H1 (cell line): ENCODE results near the gene EIF4EBP3. TPM values are rescaled to one million over a fixed set of nuclear protein-coding genes. Genes with fewer than 3 reads are reported as not detected.

Source experiments
- EGR1 ChIP-seq: IDR thresholded peaks from 2 replicates; pipeline ENCODE4 v1.6.1; 2011; ENCODE audit warnings: low read depth, low read length, borderline replicate concordance
- GTF2F1 ChIP-seq: IDR thresholded peaks from 2 replicates; pipeline ENCODE4 v1.6.1; 2012; ENCODE audit warnings: low read depth, low read length, improper control_type of control experiment, borderline replicate concordance
- POLR2A ChIP-seq, 2 experiments: IDR thresholded peaks; 1 replicate in 1 of 2; 2 replicates in 1 of 2; pipeline ENCODE4 v1.6.1; 2011; ENCODE audit warnings: low read depth in 2 of 2, low read length in 2 of 2, mild to moderate bottlenecking in 2 of 2; ENCODE audit errors: control extremely low read depth in 1 of 2
- RBBP5 ChIP-seq: IDR thresholded peaks from 2 replicates; pipeline ENCODE4 v1.7.1; 2012; ENCODE audit warnings: low read depth, mild to moderate bottlenecking, inconsistent platforms, low read length, moderate library complexity, borderline replicate concordance
- SAP30 ChIP-seq: fragments of 300-600 bp; sonication (generic); IDR thresholded peaks from 2 replicates; pipeline ENCODE4 v1.7.1; 2012; ENCODE audit warnings: low read length, moderate library complexity, mild to moderate bottlenecking, inconsistent platforms; ENCODE audit not compliant: insufficient read depth, insufficient replicate concordance
- SIN3A ChIP-seq, 2 experiments: IDR thresholded peaks in 1 of 2; conservative IDR thresholded peaks in 1 of 2; 2 replicates each; pipeline ENCODE4 v1.6.1; 2011 to 2012; ENCODE audit warnings: low read length in 2 of 2, improper control_type of control experiment in 1 of 2, low read depth in 1 of 2, mild to moderate bottlenecking in 1 of 2
- SP1 ChIP-seq: IDR thresholded peaks from 2 replicates; pipeline ENCODE4 v1.6.1; 2011; ENCODE audit warnings: low read depth, low read length
- SP4 ChIP-seq: IDR thresholded peaks from 2 replicates; pipeline ENCODE4 v1.6.1; 2012; ENCODE audit warnings: low read length, inconsistent platforms
- TAF1 ChIP-seq: IDR thresholded peaks from 2 replicates; pipeline ENCODE4 v1.6.1; 2011; ENCODE audit warnings: mild to moderate bottlenecking, low read depth, low read length
- ZNF274 ChIP-seq: IDR thresholded peaks from 2 replicates; pipeline ENCODE4 v1.7.0; 2012; ENCODE audit warnings: low read length, borderline replicate concordance; ENCODE audit errors: extremely low read depth
- polyA plus RNA-seq, 7 experiments: library from polyadenylated mRNA; depleted of rRNA in 3 of 7; stranded (reverse) in 5 of 7; unstranded in 2 of 7; fragments of >200 nt in 5 of 7; fragments of 200-250 nt in 2 of 7; gene quantifications; 1 replicate in 5 of 7; 2 replicates in 1 of 7; 4 replicates in 1 of 7; pipeline versions ENCODE4 v1.2.1 to v1.2.3, GENCODE V29; 2011 to 2013; ENCODE audit warnings: missing spikeins in 2 of 7, mixed read lengths in 2 of 7
- total RNA-seq: library from RNA; stranded (reverse); fragmentation: NEBNext Ultra II Directional; extraction: Animal tissue kit (Norgen Biotek cat#: 25700); gene quantifications from 2 replicates; pipeline ENCODE4 v1.2.1, GENCODE V29; 2021
- TF ChIP-seq, protein P1 (sequence below): IDR thresholded peaks from 2 replicates; pipeline ENCODE4 v1.6.1; 2012; ENCODE audit warnings: inconsistent platforms
- TF ChIP-seq, protein P2 (sequence below): IDR thresholded peaks from 2 replicates; pipeline ENCODE4 v1.6.1; 2012; ENCODE audit warnings: inconsistent platforms

Gene EIF4EBP3
- total and polyA plus RNA-seq, 2 of the 8 experiments (the other 6 are each of a cell fraction or from before 2014, with no cell fraction given): 11.1 to 11.7 TPM

DNA sequence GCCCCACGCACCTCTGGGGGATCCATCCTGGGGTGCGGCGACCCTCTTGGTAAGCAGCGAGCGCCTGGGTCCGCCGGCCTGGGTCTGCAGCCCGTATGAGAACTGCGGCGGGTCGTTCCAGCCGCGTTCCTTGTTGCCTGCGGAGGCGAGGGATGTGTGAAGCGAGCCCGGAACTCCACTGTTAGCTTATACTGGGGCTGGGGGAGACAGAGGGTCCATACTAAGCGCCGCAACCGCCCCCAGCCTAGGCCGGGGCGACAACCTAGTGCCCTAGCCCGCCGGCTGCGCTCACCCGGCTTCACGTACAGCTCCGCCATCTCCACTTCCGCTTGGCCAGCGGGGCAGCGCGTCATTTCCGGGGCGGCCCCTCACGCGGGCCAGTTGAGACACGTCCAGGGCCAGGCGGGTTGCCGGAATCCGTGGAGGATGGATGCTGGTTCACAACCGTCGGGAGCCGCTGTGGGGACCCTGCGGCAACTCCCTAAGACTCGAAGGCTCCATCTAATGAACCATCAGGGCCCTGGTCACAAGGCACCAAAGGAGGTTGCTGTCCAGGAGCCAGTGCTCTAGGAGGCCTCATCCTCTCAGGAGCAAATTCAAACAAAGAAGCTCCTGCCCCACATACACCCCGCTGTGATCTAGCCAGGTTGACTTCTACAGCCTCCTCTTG is 9.8 kb downstream of the EIF4EBP3 start, which contains the start of gene SRA1 (continued):
- TF ChIP-seq, protein P1, sequence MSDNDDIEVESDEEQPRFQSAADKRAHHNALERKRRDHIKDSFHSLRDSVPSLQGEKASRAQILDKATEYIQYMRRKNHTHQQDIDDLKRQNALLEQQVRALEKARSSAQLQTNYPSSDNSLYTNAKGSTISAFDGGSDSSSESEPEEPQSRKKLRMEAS: peak; percentile 81; the same call in 1 of the 2 replicates
- TF ChIP-seq GTF2F1 (no peak), SAP30 (no peak), ZNF274 (no peak), POLR2A (IDR thresholded peaks at IDR 0.05; ENCODE audit: control extremely low read depth in 1 of 2, low read depth in 2 of 2, low read length in 2 of 2) (peak; percentile 97 to 98), SP1 (no peak; the same call in 1 of the 2 replicates), EGR1 (no peak; the same call in 1 of the 2 replicates), TAF1 (peak; percentile 93), SIN3A (conservative IDR thresholded peaks at IDR 0.05 in 1 of 2, IDR thresholded peaks at IDR 0.05 in 1 of 2; ENCODE audit: low read depth in 1 of 2, low read length in 2 of 2) (peak; percentile 62 to 82; a peak in 3 of 4 replicates), SP4 (peak; percentile 61; the same call in 1 of the 2 replicates), RBBP5 (peak; percentile 44; the same call in 1 of the 2 replicates)
- TF ChIP-seq, protein P2, sequence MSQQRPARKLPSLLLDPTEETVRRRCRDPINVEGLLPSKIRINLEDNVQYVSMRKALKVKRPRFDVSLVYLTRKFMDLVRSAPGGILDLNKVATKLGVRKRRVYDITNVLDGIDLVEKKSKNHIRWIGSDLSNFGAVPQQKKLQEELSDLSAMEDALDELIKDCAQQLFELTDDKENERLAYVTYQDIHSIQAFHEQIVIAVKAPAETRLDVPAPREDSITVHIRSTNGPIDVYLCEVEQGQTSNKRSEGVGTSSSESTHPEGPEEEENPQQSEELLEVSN: peak; percentile 16
